ENCODE data around the gene CFAP20. TPM values are rescaled to one million over a fixed set of nuclear protein-coding genes. Genes with fewer than 3 reads are reported as not detected.
A peak's percentile ranks its signal among the peaks of the same experiment; 100 is the strongest.
"Not testable (repeated sequence)": the region's sequence is repeated elsewhere in the genome, so short reads cannot be mapped to it uniquely, and the experiment has no call there.

The CFAP20 gene
- total and polyA plus RNA-seq, 3 experiments from 2014 or later: 36.5 to 57.2 (median 56.7) TPM

GRCh38 chr16:58102665-58103392, 26.4 kb downstream of the CFAP20 start:
- no peak overlapping the region for H3K27ac ChIP-seq (ENCODE audit: low read depth, low read length)
- no peaks in the 10 kb centered on the region for H3K36me3 Mint-ChIP-seq
- no peaks in the 10 kb centered on the region for H3K27me3 ChIP-seq (ENCODE audit: insufficient read depth, low read length, poor library complexity, severe bottlenecking)
- H3K27me3 Mint-ChIP-seq: no peaks in the 10 kb centered on the region
- H3K9me3 ChIP-seq (ENCODE audit: low read length): no peaks in the 10 kb centered on the region
- no peaks in the 10 kb centered on the region for H3K36me3 ChIP-seq (ENCODE audit: insufficient read depth, low read length)
- ChIA-PET POLR2A (no interaction called here), CTCF (no interaction called here)
- H3K27ac Mint-ChIP-seq: no peak overlapping the region
- H3K4me1 Mint-ChIP-seq: peaks cover 0 to 7% (median 0%) of the 10 kb centered on the region in 3 donors
- H3K4me3 ChIP-seq (ENCODE audit: low read length): no peak overlapping the region
- H3K4me1 ChIP-seq (ENCODE audit: insufficient read depth, low read length): no peaks in the 10 kb centered on the region
- DNase-seq: no peak
- H3K9me3 Mint-ChIP-seq: no peaks in the 10 kb centered on the region
- H3K4me3 Mint-ChIP-seq: no peak overlapping the region

DNA sequence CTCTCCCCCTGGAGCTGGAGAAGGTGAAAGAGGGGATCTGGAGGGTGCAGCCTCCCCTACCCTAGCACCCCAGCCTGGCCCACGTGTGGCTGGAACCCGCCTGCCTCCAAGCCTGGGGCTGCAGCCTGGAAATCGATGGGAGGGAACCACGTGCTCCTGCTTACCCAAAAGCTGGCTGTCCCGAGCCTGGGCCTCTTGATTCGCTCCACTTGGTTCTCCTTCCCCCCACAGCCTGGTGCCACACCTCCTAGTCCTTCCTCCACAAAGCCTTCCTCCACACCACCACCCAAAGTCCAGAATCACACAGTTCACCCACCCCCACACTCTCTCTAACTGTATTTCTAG, 29.3 kb downstream of the CFAP20 start:
- POLR2A ChIA-PET: no interaction called here
- H3K9me3 Mint-ChIP-seq: no peaks in the 10 kb centered on the region
- CTCF ChIA-PET: interaction anchor here (1.7 kb wide), 1 partner anchor 237 kb away, joined by 3 read pairs; no protein-coding TSS in a partner anchor

GRCh38 chr16:58099097-58099955, 29.9 kb downstream of the CFAP20 start:
- POLR2A ChIA-PET: no interaction called here
- Mint-ChIP-seq H3K27ac (peak overlapping the region in 1 of 8 donors; percentile 17), H3K27me3 (peaks cover 0 to 2% of the 10 kb centered on the region in 2 donors), H3K4me3 (no peak overlapping the region), H3K4me1 (peaks cover 0 to 12% (median 3%) of the 10 kb centered on the region in 3 donors), H3K9me3 (no peaks in the 10 kb centered on the region), H3K36me3 (no peaks in the 10 kb centered on the region)
- Histone ChIP-seq H3K27ac (ENCODE audit: low read depth, low read length) (no peak overlapping the region), H3K27me3 (ENCODE audit: insufficient read depth, low read length, poor library complexity, severe bottlenecking) (no peaks in the 10 kb centered on the region), H3K36me3 (ENCODE audit: insufficient read depth, low read length) (no peaks in the 10 kb centered on the region), H3K9me3 (ENCODE audit: low read length) (no peaks in the 10 kb centered on the region), H3K4me3 (ENCODE audit: low read length) (no peak overlapping the region), H3K4me1 (ENCODE audit: insufficient read depth, low read length) (no peaks in the 10 kb centered on the region)
- CTCF ChIA-PET: interaction anchor here (1.7 kb wide), 1 partner anchor 237 kb away, joined by 3 read pairs; no protein-coding TSS in a partner anchor
- no peak for DNase-seq

More for the DNA sequence above, 29.3 kb downstream of the CFAP20 start:
- H3K27me3 ChIP-seq (ENCODE audit: insufficient read depth, low read length, poor library complexity, severe bottlenecking): no peaks in the 10 kb centered on the region
- no peak overlapping the region for H3K27ac ChIP-seq (ENCODE audit: low read depth, low read length)
- DNase-seq: no peak
- no peak overlapping the region for H3K27ac Mint-ChIP-seq
- no peaks in the 10 kb centered on the region for H3K9me3 ChIP-seq (ENCODE audit: low read length)
- H3K36me3 Mint-ChIP-seq: no peaks in the 10 kb centered on the region
- H3K27me3 Mint-ChIP-seq: peaks cover 0 to 2% of the 10 kb centered on the region in 2 donors
- no peak overlapping the region for H3K4me3 Mint-ChIP-seq
- H3K4me1 ChIP-seq (ENCODE audit: insufficient read depth, low read length): no peaks in the 10 kb centered on the region
- no peaks in the 10 kb centered on the region for H3K36me3 ChIP-seq (ENCODE audit: insufficient read depth, low read length)
- peaks cover 0 to 12% (median 3%) of the 10 kb centered on the region in 3 donors for H3K4me1 Mint-ChIP-seq
- no peak overlapping the region for H3K4me3 ChIP-seq (ENCODE audit: low read length)

DNA sequence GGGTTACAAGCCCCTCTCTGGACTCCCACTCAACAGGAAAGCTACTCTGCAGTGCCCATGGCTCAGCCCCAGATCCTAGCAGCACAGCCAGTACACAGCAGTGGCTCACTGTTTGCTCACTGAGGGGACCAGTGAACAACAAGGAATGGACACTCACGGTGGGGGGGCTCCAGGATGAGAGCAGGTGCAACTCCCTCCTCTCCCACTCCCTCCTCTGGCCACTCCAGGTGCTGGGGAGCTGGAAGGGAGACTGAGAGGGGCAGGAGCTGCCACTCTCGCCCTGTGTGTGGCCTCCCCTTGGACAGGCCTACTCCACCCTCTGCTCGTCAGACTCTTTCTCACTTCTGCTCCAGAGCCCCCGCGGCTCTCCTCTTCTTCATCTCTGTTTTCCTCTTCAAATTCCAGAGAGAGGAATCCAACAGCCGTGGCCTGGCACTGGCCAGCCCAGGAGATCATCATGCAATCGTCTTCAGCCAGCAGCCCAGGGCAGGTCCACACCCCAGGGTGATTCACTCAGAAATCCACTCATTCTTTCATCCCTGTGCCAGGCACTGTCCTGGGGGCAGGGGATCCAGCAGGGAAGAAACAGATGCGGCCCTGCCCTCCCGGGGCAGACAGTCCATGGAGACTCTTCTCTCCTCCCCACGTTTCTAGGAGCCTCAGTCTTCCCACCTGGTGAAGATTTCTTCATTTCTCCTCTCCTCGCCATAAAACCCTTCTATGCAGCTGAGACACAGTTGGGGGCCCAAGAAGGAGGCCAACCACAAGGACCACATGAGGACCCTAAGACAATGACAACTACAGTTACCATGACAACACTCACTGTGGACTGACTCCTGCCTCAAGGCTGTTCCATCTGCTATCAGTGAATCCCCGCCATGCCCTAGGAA, 30.7 kb downstream of the CFAP20 start:
- Mint-ChIP-seq H3K36me3 (no peaks in the 10 kb centered on the region), H3K27me3 (peaks cover 0 to 5% of the 10 kb centered on the region in 2 donors), H3K9me3 (no peaks in the 10 kb centered on the region), H3K4me1 (peaks cover 0 to 12% (median 3%) of the 10 kb centered on the region in 3 donors), H3K4me3 (no peak overlapping the region), H3K27ac (peak overlapping the region in 1 of 8 donors; percentile 17)
- Histone ChIP-seq H3K4me1 (ENCODE audit: insufficient read depth, low read length) (no peaks in the 10 kb centered on the region), H3K4me3 (ENCODE audit: low read length) (no peak overlapping the region), H3K36me3 (ENCODE audit: insufficient read depth, low read length) (no peaks in the 10 kb centered on the region), H3K27ac (ENCODE audit: low read depth, low read length) (no peak overlapping the region), H3K27me3 (ENCODE audit: insufficient read depth, low read length, poor library complexity, severe bottlenecking) (no peaks in the 10 kb centered on the region), H3K9me3 (ENCODE audit: low read length) (no peaks in the 10 kb centered on the region)
- no peak for DNase-seq
- CTCF ChIA-PET: interaction anchor here (0.7 to 2.0 kb wide), 6 partner anchors 11 to 376 kb away, joined by 3 to 7 read pairs (median 4); no protein-coding TSS in a partner anchor
- POLR2A ChIA-PET: no interaction called here

DNA sequence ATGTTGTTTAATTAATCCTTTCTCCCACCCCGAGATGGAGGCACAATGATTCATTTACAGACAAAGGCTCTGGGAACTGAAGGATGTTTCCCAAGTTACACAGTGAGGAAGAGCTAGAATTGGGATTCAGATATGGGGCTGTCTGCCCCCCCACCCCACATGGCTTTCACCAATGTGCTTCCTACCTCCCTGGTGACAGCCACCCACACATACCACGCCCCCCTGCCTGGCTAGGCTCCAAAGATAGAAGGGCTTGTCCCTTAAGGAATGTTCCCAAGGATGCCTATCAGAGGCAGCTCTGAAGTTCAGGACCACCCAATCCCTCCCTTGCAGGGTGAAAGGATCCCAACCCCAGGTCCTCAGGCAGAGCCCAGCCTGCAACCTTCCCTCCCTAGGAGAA, 32.9 kb downstream of the CFAP20 start:
- H3K27ac Mint-ChIP-seq: no peak overlapping the region
- H3K27me3 Mint-ChIP-seq: peaks cover 0 to 5% of the 10 kb centered on the region in 2 donors
- Histone ChIP-seq H3K4me1 (ENCODE audit: insufficient read depth, low read length) (no peaks in the 10 kb centered on the region), H3K9me3 (ENCODE audit: low read length) (no peaks in the 10 kb centered on the region), H3K27me3 (ENCODE audit: insufficient read depth, low read length, poor library complexity, severe bottlenecking) (no peaks in the 10 kb centered on the region), H3K4me3 (ENCODE audit: low read length) (no peak overlapping the region), H3K27ac (ENCODE audit: low read depth, low read length) (no peak overlapping the region), H3K36me3 (ENCODE audit: insufficient read depth, low read length) (no peaks in the 10 kb centered on the region)
- peaks cover 0 to 12% (median 3%) of the 10 kb centered on the region in 3 donors for H3K4me1 Mint-ChIP-seq
- no peak for DNase-seq
- H3K9me3 Mint-ChIP-seq: no peaks in the 10 kb centered on the region
- H3K4me3 Mint-ChIP-seq: no peak overlapping the region
- ChIA-PET CTCF (interaction anchor here (1.0 to 1.9 kb wide), 4 partner anchors 25 to 49 kb away, joined by 3 to 6 read pairs (median 3); no protein-coding TSS in a partner anchor), POLR2A (no interaction called here)
- H3K36me3 Mint-ChIP-seq: no peaks in the 10 kb centered on the region

DNA sequence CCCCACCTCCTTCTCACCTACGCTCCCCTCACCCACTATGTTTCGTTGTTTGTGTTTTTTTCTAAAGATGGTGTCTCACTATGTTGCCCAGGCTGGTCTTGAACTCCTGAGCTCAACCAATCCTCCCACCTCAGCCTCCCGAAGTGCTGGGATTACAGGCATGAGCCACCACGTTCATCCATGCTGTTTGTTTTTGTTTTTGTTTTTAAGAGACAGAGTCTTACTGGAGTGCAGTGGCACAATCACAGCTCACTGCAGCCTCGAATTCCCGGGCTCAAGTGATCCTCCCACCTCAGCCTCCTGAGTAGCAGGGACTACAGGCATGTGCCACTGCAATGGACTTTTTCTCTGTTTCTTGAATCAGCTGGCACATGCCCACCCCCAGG, 33.6 kb downstream of the CFAP20 start:
- H3K9me3 Mint-ChIP-seq; H3K4me3 ChIP-seq (ENCODE audit: low read length); H3K27me3 ChIP-seq (ENCODE audit: insufficient read depth, low read length, poor library complexity, severe bottlenecking); H3K4me1 Mint-ChIP-seq; H3K36me3 ChIP-seq (ENCODE audit: insufficient read depth, low read length); H3K4me3 Mint-ChIP-seq; H3K27ac ChIP-seq (ENCODE audit: low read depth, low read length); DNase-seq; H3K9me3 ChIP-seq (ENCODE audit: low read length); H3K27me3 Mint-ChIP-seq; POLR2A ChIA-PET; H3K27ac Mint-ChIP-seq; H3K36me3 Mint-ChIP-seq; H3K4me1 ChIP-seq (ENCODE audit: insufficient read depth, low read length): not testable (repeated sequence)
- CTCF ChIA-PET: interaction anchor here (1.5 to 1.6 kb wide), 2 partner anchors 25 to 50 kb away, joined by 3 read pairs; no protein-coding TSS in a partner anchor

DNA sequence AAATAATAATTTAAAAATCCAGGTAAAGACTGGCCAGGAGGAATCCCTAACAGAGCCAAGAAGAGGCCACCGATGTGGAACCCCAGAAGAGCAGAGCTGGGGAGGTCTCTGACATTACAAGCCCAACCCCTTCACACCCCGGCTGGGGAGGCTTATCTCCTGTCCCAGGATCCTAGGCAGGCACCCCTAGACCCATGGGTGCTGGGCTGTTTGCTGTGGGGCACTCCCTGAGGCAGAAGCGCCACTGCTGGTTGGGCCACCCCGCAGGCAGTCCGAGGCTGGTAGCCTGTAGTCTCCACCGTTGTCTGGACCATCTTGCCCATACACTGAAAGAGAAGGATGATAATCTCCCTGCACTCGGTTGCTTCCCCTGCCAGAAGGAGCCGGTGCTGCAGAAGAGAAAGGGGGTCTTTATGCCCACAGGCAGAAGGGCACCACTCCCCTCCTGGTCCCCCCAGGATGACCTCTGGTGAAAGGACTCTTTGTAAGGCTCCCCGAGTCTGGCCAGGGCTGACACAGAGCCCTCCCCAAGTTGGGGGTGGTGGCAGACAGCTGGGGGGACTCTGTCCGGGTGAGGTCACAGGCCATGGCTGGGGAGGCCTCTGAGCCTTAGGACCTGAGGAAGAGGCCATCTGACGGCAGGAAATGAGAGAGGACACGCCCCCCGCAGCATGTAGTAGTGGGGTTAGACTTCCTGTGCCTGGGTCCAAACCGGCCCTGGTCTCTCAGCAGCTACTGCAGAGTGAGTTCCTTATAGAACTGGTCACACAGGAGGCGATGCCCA, 34.2 kb downstream of the CFAP20 start:
- Histone ChIP-seq H3K9me3 (ENCODE audit: low read length) (no peaks in the 10 kb centered on the region), H3K27me3 (ENCODE audit: insufficient read depth, low read length, poor library complexity, severe bottlenecking) (no peaks in the 10 kb centered on the region), H3K36me3 (ENCODE audit: insufficient read depth, low read length) (no peaks in the 10 kb centered on the region), H3K4me1 (ENCODE audit: insufficient read depth, low read length) (no peaks in the 10 kb centered on the region), H3K27ac (ENCODE audit: low read depth, low read length) (no peak overlapping the region), H3K4me3 (ENCODE audit: low read length) (no peak overlapping the region)
- peaks cover 0 to 5% (median 3%) of the 10 kb centered on the region in 3 donors for H3K4me1 Mint-ChIP-seq
- no peaks in the 10 kb centered on the region for H3K9me3 Mint-ChIP-seq
- no peaks in the 10 kb centered on the region for H3K36me3 Mint-ChIP-seq
- H3K4me3 Mint-ChIP-seq: no peak overlapping the region
- DNase-seq: no peak
- CTCF ChIA-PET: interaction anchor here (1.5 to 1.6 kb wide), 2 partner anchors 25 to 50 kb away, joined by 3 read pairs; no protein-coding TSS in a partner anchor
- H3K27ac Mint-ChIP-seq: no peak overlapping the region
- POLR2A ChIA-PET: no interaction called here
- peaks cover 0 to 5% of the 10 kb centered on the region in 2 donors for H3K27me3 Mint-ChIP-seq

Measured in CD8-positive, alpha-beta memory T cell (primary cell).